COLO829 (cell line): ENCODE data around the gene DIP2C.
"Not testable (repeated sequence)": the region's sequence is repeated elsewhere in the genome, so short reads cannot be mapped to it uniquely, and the experiment has no call there.

Source experiments
- DNase-seq: peaks from one replicate; pipeline ENCODE4 v3.0.0; 2012; ENCODE audit warnings: low spot score

Gene DIP2C, protein sequence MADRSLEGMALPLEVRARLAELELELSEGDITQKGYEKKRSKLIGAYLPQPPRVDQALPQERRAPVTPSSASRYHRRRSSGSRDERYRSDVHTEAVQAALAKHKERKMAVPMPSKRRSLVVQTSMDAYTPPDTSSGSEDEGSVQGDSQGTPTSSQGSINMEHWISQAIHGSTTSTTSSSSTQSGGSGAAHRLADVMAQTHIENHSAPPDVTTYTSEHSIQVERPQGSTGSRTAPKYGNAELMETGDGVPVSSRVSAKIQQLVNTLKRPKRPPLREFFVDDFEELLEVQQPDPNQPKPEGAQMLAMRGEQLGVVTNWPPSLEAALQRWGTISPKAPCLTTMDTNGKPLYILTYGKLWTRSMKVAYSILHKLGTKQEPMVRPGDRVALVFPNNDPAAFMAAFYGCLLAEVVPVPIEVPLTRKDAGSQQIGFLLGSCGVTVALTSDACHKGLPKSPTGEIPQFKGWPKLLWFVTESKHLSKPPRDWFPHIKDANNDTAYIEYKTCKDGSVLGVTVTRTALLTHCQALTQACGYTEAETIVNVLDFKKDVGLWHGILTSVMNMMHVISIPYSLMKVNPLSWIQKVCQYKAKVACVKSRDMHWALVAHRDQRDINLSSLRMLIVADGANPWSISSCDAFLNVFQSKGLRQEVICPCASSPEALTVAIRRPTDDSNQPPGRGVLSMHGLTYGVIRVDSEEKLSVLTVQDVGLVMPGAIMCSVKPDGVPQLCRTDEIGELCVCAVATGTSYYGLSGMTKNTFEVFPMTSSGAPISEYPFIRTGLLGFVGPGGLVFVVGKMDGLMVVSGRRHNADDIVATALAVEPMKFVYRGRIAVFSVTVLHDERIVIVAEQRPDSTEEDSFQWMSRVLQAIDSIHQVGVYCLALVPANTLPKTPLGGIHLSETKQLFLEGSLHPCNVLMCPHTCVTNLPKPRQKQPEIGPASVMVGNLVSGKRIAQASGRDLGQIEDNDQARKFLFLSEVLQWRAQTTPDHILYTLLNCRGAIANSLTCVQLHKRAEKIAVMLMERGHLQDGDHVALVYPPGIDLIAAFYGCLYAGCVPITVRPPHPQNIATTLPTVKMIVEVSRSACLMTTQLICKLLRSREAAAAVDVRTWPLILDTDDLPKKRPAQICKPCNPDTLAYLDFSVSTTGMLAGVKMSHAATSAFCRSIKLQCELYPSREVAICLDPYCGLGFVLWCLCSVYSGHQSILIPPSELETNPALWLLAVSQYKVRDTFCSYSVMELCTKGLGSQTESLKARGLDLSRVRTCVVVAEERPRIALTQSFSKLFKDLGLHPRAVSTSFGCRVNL (N-terminal part only)

DNA sequence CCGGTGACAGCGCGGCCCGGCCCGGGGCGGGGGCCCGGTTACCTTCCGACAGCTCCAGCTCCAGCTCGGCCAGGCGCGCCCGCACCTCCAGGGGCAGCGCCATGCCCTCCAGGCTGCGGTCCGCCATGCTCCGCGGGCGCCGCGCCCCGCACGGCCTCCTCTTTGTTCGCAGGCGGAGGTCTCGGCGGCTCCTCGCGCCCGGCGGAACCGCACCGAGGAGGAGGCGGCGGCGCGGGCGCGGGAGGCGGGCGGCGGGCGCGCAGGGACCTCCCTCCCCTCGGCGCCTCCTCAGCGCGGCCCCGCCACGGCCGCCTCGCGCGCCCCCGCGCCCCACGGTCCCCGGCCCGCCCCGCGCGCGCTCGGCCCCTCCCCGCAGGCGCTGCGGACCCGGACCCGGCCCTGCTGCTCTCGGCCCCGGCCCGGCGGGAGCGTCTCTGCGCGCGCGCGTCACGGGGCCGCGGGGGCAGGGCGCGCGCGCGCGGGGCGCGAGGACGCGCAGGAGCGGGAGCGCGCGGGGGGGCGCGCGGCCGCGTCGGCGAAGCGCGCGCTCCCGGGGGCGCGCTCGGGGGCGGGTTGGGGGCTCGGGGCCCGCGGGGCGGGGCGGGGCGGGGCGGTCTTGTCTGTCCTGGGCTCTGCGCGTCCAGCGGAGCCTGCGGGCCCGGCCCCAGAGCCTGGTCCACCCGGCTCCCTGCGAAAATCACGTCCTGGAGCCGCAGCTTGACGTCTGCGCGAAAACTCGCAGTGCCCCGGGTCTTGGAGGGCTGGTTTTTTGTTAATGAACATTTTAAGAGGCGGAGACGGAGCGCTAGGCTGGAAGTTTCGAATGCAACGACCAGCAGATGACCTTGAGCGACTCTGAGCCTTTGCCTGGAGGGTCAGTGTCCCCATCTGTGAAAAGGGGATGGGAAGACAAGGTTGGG lies at the start of gene DIP2C:
Gene DIP2C, minus strand, starts transcription at position 217 of the 920 bp plus-strand sequence. Its CDS starts 90 bp downstream, at position 127.
- peak; percentile 63 for DNase-seq

DNA sequence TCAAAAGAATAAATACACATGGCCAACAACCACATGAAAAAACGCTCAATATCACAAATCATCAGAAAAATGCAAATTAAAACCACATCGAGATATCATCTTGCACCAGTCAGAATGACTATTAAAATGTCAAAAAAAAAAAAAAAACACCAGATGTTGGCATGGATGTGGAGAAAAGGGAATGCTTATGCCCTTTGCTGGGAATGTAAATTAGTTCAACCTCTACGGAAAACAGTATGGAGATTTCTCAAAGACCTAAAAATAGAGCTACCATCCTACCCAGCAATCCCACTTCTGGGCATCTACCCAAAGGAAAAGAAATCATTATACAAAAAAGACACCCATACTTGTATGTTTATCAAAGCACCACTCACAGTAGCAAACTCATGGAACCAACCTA lies 45.0 kb upstream of the DIP2C start:
- DNase-seq, result no peak

DNA sequence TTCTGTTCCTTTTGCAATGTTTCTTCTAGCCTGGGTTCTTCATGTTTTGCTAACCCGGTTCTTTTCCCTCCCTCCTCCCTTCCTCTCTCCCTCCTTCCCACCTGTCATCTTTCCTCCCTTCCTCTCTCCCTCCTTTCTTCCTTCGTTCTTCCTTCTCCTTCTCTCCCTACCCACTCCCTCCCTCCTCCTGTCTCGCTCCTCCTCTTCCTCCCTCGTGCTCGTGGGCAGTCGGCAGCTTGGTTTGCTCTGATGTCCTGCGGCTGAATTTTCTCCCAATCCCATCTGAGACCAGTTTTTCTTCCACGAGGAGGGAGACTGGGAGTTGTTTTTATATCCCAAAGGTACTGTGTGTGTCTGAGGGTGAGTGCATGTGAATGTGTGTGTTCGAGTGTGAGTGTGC lies 43.6 kb upstream of the DIP2C start:
- DNase-seq, result no peak

DNA sequence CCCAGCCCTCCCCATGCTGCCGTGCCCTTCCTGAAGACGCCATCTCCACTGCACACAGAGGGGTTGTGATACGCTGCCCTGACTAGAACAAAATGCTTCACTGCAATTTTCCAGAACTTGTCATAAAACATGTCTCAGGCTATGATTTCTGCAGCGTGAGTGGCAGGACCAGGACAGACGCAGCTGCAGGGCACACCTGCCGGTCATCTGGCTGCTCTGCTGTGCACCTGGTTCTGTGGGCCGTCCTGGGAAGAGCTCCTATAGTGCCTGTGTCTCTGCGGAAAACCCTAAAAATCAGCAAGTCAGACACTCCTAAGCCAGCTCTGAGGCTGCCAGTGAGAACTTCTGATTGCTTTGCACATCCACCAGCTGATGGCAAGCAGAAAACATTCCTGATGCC lies 39.7 kb upstream of the DIP2C start:
- DNase-seq, result no peak

DNA sequence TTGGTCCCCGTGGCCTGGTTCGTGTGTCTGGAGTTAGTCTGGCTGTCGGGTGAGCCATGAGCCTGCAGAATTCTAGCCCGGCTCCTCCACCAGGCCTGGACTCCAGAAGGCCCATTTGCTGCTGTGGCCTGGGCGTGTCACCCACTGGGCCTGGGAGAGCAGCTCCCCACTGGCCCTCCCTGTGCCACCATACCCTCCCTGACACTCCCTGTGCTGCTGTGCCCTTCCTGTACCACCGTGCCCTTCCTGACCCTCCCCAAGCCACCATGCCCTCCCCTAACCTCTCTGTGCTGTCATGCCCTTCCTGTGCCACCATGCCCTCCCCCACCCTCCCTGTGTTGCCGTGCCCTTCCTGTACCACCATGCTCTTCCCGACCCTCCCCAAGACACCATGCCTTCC lies 39.1 kb upstream of the DIP2C start:
- DNase-seq, result no peak

DNA sequence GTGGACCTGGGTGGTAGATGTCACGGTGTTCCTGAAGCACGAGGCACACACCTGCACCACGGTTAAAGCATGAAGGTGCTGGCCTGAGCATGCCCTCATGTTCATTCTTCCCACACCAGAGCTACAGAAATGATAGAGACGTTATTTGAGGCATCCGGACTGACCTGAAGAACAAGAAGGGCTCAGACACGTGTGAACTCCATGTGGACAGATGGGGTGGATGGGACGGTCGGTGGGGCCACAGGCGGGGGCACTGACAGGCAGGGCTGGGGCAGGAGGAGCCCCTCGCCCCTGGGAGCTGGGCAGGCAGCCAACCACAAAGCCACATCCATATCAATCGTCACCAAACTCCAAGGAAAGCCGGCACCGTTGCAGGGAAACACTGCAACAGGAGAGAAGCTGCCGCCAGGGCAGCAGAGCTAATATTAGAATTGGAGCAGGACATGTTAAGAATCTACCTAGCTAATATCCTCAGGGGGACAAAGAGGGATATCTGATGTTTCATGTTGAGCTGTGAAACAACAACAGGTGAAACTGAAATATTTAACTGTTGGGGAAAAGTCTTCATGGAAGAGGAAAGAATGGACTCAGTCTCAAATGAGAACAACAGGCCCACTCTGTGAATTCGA lies 37.8 kb upstream of the DIP2C start:
- DNase-seq, result no peak

DNA sequence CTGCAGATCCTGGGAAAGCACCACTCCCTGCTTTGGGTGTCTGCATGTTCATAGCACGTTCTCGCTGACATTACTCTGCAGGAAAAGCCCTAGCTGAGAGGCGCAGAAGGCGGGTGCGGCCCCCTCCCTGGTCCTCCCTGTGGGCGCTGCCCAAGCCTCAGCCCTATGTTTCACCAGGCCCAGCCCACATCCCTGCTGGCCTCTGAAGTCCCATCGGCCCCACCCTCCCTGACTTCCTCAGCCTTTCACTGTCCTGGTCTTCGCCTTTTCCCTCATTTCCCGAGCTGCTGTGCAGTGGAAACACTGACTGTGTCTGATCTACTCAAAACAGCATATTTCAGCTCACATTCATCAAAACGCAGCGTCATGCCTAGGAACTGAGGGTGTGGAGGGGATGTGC lies 36.3 kb upstream of the DIP2C start:
- DNase-seq, result no peak

DNA sequence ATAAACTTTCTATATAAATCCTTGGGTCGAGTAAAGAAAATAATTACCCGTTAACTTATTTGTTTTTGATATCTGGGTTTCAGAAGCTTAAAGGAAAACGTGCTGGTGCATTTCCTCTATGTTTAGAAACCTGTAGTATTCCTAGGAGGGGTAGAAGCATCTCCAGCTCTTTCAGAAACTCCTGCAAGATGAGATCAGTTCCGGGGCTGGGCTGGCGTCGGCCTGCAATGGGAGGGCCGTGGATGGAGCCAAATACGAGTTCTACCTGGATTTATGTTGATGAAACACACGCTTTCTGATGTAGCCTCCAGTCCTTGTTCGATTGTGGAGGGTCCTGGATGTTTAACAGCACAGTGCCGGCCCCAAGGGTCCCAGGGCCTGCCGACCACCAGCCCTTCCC lies 35.8 kb upstream of the DIP2C start:
- no peak for DNase-seq

DNA sequence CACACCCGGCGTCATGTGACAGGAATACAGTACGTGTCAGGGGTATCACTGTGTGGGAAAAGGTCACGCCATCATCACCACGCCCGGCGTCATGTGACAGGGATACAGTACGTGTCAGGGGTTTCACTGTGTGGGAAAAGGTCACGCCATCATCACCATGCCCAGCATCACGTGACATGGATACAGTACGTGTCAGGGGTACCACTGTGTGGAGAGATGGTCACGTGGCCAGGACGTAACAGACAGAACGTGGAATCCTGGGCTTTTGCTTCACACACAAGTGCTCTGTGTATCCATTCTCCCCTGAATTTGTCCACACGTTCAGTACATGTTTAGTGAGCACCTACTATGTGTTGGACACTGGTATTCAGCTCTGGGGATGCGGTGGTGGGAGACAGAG lies 34.5 kb upstream of the DIP2C start:
- no peak for DNase-seq

DNA sequence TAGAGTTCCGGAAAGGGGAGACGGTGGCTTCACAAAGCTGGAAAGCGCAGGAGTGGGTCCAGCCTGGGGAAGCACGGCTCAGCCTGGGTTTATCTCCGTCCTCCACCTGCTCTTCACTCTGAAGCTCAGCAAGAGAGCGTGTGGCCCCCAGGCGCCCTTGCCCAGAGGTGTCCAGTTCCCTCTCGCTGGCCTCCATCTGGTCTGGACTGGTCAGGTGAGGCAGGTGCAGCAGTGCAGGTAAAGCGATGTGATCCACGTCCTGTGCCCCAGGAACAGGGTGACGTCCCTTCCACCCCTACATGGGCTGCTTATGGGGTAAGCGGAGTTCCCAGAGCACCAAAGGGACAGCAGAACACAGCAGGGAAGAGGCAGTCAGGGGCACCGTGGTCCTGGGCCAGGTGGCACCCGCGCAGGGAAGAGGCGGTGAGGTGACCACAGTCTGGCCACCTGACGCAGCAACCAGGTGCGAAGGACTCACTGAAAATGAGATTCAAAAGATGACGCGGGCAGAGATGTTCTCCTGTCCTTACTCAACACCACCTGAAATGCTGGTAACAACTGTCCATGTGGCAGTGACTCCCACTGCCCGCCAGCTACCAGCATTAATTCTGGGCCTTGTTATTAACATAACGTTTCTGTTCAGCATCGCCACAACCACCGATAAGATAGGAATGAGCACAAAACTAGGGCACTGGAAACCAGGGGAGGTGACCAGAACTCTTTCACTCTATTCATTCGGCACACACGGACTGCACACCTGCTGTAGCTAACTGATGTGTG lies 33.0 kb upstream of the DIP2C start:
- no peak for DNase-seq

DNA sequence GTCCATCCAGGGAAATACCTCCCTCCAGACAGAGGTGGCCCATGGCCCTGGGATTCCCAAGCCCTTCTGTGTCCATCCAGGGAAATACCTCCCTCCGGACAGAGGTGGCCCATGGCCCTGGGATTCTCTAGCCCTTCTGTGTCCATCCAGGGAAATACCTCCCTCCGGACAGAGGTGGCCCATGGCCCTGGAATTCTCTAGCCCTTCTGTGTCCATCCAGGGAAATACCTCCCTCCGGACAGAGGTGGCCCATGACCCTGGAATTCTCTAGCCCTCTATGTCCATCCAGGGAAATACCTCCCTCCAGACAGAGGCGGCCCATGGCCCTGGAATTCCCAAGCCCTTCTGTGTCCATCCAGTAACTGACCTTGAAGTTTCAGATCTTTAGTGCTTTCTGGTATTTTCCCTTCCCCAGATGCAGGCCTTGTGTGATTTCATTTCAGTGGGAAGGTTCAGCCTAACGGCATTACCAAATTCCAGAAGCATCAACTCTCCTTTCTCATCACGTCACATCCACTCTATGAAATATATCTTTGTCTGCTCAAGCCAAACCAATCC lies 28.8 kb upstream of the DIP2C start:
- no peak for DNase-seq

DNA sequence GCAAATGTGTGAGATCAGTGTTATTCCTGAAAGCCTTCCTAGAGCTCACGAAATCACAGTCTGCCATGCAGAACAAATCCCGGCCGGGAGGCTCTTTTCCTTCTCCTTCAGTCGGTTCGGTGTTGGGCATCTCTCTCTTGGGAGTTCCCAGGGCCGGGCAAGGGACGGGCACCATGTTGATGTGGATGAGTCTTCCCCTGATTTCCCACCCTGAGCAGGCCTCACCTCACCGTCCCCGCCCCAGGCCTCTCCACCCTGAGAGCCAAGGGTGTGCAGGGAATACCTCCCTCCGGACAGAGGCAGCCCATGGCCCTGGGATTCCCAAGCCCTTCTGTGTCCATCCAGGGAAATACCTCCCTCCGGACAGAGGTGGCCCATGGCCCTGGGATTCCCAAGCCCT lies 28.0 kb upstream of the DIP2C start:
- no peak for DNase-seq

DNA sequence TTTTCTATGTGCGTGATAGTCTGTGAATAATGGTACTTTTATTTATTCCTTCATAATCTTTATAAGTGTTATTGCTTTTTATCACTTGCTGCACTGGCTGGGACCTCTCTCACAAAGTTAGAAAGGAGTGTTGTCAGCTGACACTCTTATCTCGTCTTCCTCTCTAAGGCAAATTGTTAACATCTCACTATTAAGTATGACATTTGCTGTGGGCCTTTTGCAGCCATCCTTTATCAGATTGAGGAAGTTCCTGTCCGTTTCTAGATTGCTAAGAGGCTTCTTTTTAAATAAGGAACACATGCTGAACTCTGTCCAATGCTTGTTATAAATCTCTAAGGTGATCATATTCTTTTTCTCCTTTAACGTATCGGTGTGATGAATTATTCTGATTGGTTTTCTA lies 27.4 kb upstream of the DIP2C start:
- no peak for DNase-seq

DNA sequence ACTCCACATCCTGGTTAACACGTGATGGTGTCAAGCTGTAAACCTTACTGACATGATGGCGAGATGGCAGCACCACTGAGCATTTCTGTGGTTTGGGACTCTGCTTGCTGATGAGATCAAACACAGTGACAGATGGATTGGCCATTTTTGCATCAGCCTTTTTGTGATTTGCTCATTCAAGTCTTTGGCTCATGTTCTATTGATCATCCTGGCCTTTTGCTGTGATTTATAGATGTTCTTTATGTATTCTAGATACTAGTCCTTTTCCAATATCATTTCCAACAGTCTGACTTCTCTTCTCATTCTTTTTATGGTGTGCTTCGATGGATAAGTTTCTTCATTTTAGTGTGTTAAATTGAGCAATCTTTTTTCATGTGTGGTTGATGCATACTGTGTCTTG lies 24.7 kb upstream of the DIP2C start:
- DNase-seq, result no peak

DNA sequence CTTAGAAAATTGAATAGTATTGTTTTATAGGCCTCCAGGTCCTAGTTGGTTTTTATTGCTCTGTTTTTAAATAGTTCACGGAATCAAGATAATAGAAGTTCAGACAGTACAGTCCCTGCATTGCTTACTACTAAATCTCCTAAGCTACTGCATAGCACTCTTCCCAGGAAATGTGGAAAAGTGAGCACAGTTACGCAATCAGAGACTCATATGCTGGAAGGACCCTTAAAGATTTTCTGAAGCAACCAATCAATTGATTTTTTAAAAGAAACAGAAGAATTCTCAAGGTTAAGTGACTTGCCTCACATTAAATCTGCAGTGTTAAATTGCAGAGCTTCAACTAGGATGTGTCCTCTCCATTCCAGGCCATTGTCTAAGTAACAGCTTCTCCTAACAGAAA lies 23.1 kb upstream of the DIP2C start:
- DNase-seq, result no peak

DNA sequence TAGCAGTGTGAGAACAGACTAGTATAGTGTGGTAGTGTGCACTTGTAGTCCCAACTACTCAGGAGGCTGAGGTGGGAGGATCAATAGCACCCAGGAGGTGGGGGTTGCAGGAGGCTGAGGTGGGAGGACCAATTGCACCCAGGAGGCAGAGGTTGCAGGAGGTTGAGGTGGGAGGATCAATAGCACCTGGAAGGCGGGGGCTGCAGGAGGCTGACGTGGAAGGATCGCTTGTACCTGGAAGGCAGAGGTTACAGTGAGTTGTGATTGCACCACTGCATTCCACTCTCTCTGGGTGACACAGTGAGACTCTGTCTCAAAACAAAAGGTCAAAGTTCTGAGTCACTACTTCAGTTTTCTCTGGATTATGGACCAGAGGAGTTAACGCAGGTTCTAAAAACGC lies 22.6 kb upstream of the DIP2C start:
- no peak for DNase-seq

DNA sequence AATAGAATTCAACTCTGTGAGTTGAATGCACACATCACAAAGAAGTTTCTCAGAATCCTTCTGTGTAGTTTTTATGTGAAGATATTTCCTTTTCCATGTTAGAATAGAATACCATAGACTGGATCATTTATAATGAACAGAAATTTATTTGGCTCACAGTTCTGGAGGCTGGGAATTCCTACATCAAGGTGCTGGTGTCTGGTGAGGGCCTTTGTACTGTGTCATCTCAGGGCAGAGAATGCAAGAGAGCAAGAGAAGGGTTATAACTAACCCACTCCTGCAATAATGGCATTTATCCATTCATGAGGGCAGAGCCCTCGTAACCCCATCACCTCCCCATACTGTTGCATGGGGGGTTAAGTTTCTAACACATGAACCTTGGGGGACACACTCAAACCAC lies 18.4 kb upstream of the DIP2C start:
- DNase-seq, result no peak

DNA sequence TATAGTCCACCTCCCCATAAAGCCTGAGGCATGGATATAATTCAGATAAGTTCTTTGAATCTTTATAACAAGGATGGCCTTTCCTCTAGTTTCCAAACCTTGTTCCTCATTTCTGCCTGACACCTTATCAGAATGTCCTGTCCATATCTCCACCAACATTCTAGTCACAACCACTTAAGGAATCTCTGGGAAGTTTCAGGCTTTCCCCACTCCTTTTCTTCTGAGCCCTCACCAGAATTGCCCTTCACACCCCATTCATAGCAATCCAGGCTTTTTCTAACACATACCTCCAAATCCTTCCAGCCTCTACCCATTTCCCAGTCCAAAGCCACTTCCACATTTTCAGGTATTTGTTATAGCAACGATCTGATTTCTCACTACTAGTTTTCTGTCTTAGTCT lies 18.0 kb upstream of the DIP2C start:
- DNase-seq, result no peak

DNA sequence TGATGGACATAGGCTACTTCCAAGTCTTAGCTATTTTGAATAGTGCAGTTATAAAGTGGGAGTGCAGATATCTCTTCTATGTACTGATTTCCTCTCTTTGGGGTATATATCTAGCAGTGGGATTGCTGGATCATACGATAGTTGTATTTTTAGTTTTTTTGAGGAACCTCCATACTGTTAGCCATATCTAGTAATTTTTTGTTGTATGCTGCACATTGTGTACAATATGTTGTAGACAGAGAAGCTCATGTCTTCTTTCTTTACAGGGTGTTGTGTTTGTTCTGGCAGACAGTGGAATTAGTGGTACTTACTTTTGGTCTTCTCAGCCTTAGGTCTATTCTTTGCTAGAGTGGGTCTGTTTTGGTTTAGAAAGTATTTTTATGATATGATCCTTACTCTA lies 13.7 kb upstream of the DIP2C start:
- DNase-seq, result no peak

DNA sequence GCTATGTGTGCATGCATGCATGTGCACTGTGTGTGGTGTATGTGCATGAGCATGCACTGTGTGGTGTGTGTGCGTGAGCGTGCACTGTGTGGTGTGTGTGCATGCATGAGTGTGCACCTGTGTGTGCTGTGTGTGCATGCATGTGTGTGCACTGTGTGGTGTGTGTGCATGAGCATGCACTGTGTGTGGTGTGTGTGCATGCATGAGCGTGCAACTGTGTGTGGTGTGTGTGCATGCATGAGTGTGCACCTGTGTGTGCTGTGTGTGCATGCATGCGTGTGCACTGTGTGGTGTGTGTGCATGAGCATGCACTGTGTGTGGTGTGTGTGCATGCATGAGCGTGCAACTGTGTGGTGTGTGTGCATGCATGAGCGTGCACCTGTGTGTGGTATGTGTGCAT lies 10.7 kb upstream of the DIP2C start:
- not testable (repeated sequence) for DNase-seq
